Naive thymus-derived CD4-positive, alpha-beta T cell (primary cell): ENCODE data around the gene UPF3B. TPM values are rescaled to one million over a fixed set of nuclear protein-coding genes. Genes with fewer than 3 reads are reported as not detected.
A peak's percentile ranks its signal among the peaks of the same experiment; 100 is the strongest.

Experiments used
- ATAC-seq: fragments of 150-1000 bp; cut with Tn5 transposase; 2 replicates; pipeline ENCODE4 v1.10.0; 2021; ENCODE audit warnings: mild to moderate bottlenecking, moderate library complexity
- CTCF ChIA-PET: fragments of 350-600 bp; sonication (Branson Sonifier 250); formaldehyde crosslinking; loops from one replicate; lab custom pipeline; 2021; ENCODE audit warnings: antibody characterized with exemption; lab: Charles Lee
- POLR2A ChIA-PET: fragments of 350-600 bp; sonication (Branson Sonifier 250); formaldehyde crosslinking; loops from one replicate; lab custom pipeline; 2021; ENCODE audit warnings: antibody characterized with exemption, inconsistent platforms; lab: Charles Lee
- DNase-seq, 9 donors: peaks; one replicate each; pipeline versions ENCODE4 v3.0.0 to v3.0.0-alpha.2; 2020 to 2022; ENCODE audit warnings: mixed read lengths in 1 of 9
- H3K27ac ChIP-seq: one replicate; pipeline ENCODE4 v1.7.0; 2013; ENCODE audit warnings: mild to moderate bottlenecking, low read depth, low read length, moderate library complexity
- H3K27me3 ChIP-seq, 2 donors: one replicate each; pipeline ENCODE4 v1.7.0; 2013; ENCODE audit warnings: low read length in 2 of 2, mild to moderate bottlenecking in 2 of 2, moderate library complexity in 2 of 2; ENCODE audit not compliant: control insufficient read depth in 2 of 2, insufficient read depth in 2 of 2
- H3K36me3 ChIP-seq, 3 experiments: 1 replicate in 2 of 3; 2 replicates in 1 of 3; pipeline ENCODE4 v1.7.0; 2013; ENCODE audit warnings: low read length in 3 of 3, mild to moderate bottlenecking in 3 of 3, moderate library complexity in 1 of 3; ENCODE audit not compliant: insufficient read depth in 3 of 3, control insufficient read depth in 2 of 3
- H3K4me1 ChIP-seq, 2 donors: one replicate each; pipeline ENCODE4 v1.7.0; 2013; ENCODE audit warnings: low read length in 2 of 2, mild to moderate bottlenecking in 2 of 2, moderate library complexity in 1 of 2; ENCODE audit not compliant: control insufficient read depth in 2 of 2, insufficient read depth in 2 of 2
- H3K4me3 ChIP-seq: 2 replicates; pipeline ENCODE4 v1.7.0; 2013; ENCODE audit warnings: mild to moderate bottlenecking, low read length
- H3K9me3 ChIP-seq, 3 experiments: 1 replicate in 2 of 3; 2 replicates in 1 of 3; pipeline ENCODE4 v1.7.0; 2013; ENCODE audit warnings: low read length in 3 of 3; ENCODE audit not compliant: control insufficient read depth in 2 of 3
- H3K27ac Mint-ChIP-seq, 9 donors: one replicate each; pipeline ENCODE4 v1.8.0; 2020 to 2022; ENCODE audit warnings: mixed read lengths in 9 of 9, mild to moderate bottlenecking in 8 of 9, moderate library complexity in 5 of 9, inconsistent platforms in 2 of 9
- H3K27me3 Mint-ChIP-seq, 5 donors: one replicate each; pipeline ENCODE4 v1.8.0; 2021 to 2022; ENCODE audit warnings: mixed read lengths in 5 of 5, mild to moderate bottlenecking in 1 of 5
- H3K36me3 Mint-ChIP-seq, 5 donors: one replicate each; pipeline ENCODE4 v1.8.0; 2020 to 2022; ENCODE audit warnings: mixed read lengths in 5 of 5, mild to moderate bottlenecking in 3 of 5, inconsistent platforms in 1 of 5
- H3K4me1 Mint-ChIP-seq, 7 donors: one replicate each; pipeline ENCODE4 v1.8.0; 2020 to 2022; ENCODE audit warnings: mixed read lengths in 7 of 7, mild to moderate bottlenecking in 3 of 7, inconsistent platforms in 1 of 7
- H3K4me3 Mint-ChIP-seq, 10 donors: one replicate each; pipeline ENCODE4 v1.8.0; 2020 to 2022; ENCODE audit warnings: mild to moderate bottlenecking in 10 of 10, mixed read lengths in 10 of 10, moderate library complexity in 6 of 10, inconsistent platforms in 2 of 10
- H3K9me3 Mint-ChIP-seq, 11 donors: one replicate each; pipeline ENCODE4 v1.8.0; 2020 to 2022; ENCODE audit warnings: mixed read lengths in 11 of 11, mild to moderate bottlenecking in 4 of 11, inconsistent platforms in 1 of 11, moderate library complexity in 1 of 11
- intact Hi-C, 2 donors: fragments of 100-400 bp; cut with micrococcal nuclease; formaldehyde crosslinking; loops; one replicate each; pipeline ENCODE4 v1.15.1; 2023
- polyA plus RNA-seq, 2 donors: library from polyadenylated mRNA; unstranded; fragments of 300-500 nt; fragmentation: Illumina TruSeq; gene quantifications; one replicate each; pipeline ENCODE4 v1.2.3, GENCODE V29; 2021
- total RNA-seq, 6 experiments: library from RNA in 5 of 6; stranded (reverse) in 5 of 6; gene quantifications; 1 replicate in 5 of 6; 2 replicates in 1 of 6; pipeline ENCODE4 v1.2.3 and lab custom pipeline; 2021 to 2026

The UPF3B gene
- total and polyA plus RNA-seq, 7 experiments from 2014 or later: 7.3 to 12.6 (median 9.4) TPM

DNA sequence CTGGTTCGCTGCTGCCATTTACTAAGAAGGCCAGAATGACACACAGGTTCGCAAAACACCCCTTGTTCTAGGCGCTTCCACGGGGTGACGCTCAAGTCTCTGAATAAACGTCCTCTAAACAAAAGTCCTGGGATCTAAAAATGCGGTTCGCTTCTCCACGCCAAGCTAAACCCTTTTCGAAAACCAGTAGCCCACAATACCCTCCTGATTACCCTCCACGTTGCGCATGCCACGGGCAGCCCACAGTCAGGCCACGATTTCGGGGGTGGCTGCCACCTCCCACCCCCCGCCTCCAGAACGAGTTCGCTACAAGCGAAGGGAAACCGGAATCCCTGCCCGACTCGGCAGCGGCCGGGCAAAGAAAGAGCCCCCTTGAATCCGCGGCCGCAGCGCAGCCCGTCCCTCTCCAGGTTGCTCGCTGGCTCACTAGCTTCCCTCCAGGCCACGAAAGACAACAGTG, 61.8 kb downstream of the UPF3B start:
- peaks cover 16 to 24% of the 10 kb centered on the region in 2 donors for H3K4me1 ChIP-seq
- peak; percentile 28 for ATAC-seq
- ChIA-PET POLR2A (interaction anchor here (0.5 to 4.7 kb wide), 19 partner anchors 8 to 1291 kb away, joined by 3 to 46 read pairs (median 4); partner anchors contain the start of genes NDUFA1, NKRF, RNF113A and SEPTIN6), CTCF (interaction anchor here (0.9 to 1.3 kb wide), 4 partner anchors 8 to 96 kb away, joined by 3 to 5 read pairs (median 4); partner anchors contain the start of gene UPF3B)
- Mint-ChIP-seq H3K36me3 (peaks cover 0 to 18% (median 0%) of the 10 kb centered on the region in 5 donors), H3K9me3 (no peaks in the 10 kb centered on the region), H3K4me3 (peak overlapping the region; percentile 87 to 96 (median 92)), H3K27ac (peak overlapping the region; percentile 89 to 98 (median 97)), H3K27me3 (no peaks in the 10 kb centered on the region), H3K4me1 (peaks cover 5 to 37% (median 21%) of the 10 kb centered on the region in 7 donors)
- H3K4me3 ChIP-seq: peak overlapping the region; percentile 85
- intact Hi-C loops: loop anchor here (1.0 to 5.0 kb wide), 13 partner anchors 30 to 461 kb away; partner anchors contain the start of genes NDUFA1 (in 2 of the 2), NKAP (in 2 of the 2), NKRF (in 2 of the 2) and RNF113A (in 2 of the 2)
- peak in 6 of 9 donors; percentile 30 to 57 (median 38) for DNase-seq
- H3K36me3 ChIP-seq: peaks cover 0 to 17% (median 0%) of the 10 kb centered on the region in 3 experiments
- H3K27me3 ChIP-seq: no peaks in the 10 kb centered on the region
- H3K9me3 ChIP-seq: no peaks in the 10 kb centered on the region
- H3K27ac ChIP-seq: peak overlapping the region; percentile 91

GRCh38 chrX:119784747-119785446, 67.9 kb downstream of the UPF3B start:
- peak; percentile 70 for ATAC-seq
- intact Hi-C loops: no loop called here
- Mint-ChIP-seq H3K27me3 (no peaks in the 10 kb centered on the region), H3K27ac (peak overlapping the region in 5 of 9 donors; percentile 1 to 76 (median 38)), H3K36me3 (peaks cover 0 to 22% (median 7%) of the 10 kb centered on the region in 5 donors), H3K4me1 (peaks cover 5 to 39% (median 25%) of the 10 kb centered on the region in 7 donors), H3K4me3 (peak overlapping the region in 1 of 10 donors; percentile 42), H3K9me3 (no peaks in the 10 kb centered on the region)
- peak; percentile 12 to 50 (median 31) for DNase-seq
- ChIA-PET CTCF (interaction anchor here (0.5 to 2.2 kb wide), 6 partner anchors 27 to 671 kb away, joined by 3 to 6 read pairs (median 4); partner anchors contain the start of gene SOWAHD), POLR2A (interaction anchor here (0.5 to 0.7 kb wide), 3 partner anchors 96 to 180 kb away, joined by 3 to 4 read pairs (median 3); no protein-coding TSS in a partner anchor)
- H3K4me3 ChIP-seq: no peak overlapping the region
- H3K27ac ChIP-seq: no peak overlapping the region
- no peaks in the 10 kb centered on the region for H3K27me3 ChIP-seq
- H3K9me3 ChIP-seq: no peaks in the 10 kb centered on the region
- H3K4me1 ChIP-seq: peaks cover 12 to 15% of the 10 kb centered on the region in 2 donors
- peaks cover 0 to 30% (median 0%) of the 10 kb centered on the region in 3 experiments for H3K36me3 ChIP-seq

Other genes with a start within 250 kb of the UPF3B start
- 10 to 100 TPM in 4 of 5 experiments, 1 to 10 TPM in 1; 9.9 to 16.4 (median 14.0) TPM for gene NKRF, start 246.5 kb downstream of the UPF3B start, total RNA-seq
- 1 to 10 TPM; 5.2 to 8.1 TPM for gene NKRF, start 246.5 kb downstream of the UPF3B start, polyA plus RNA-seq
- 100 to 1,000 TPM; 151 to 315 (median 221) TPM for gene SEPTIN6, start 159.8 kb downstream of the UPF3B start, total RNA-seq
- gene SEPTIN6, start 159.8 kb downstream of the UPF3B start, polyA plus RNA-seq: 100 to 1,000 TPM; 197 to 296 TPM
- gene SOWAHD, start 94.4 kb downstream of the UPF3B start, total RNA-seq: 1 to 10 TPM in 4 of 5 experiments, under 1 TPM in 1; 0.50 to 2.9 (median 2.5) TPM
- 1 to 10 TPM; 1.6 to 3.1 TPM for gene SOWAHD, start 94.4 kb downstream of the UPF3B start, polyA plus RNA-seq
- gene RPL39, start 61.3 kb downstream of the UPF3B start, total RNA-seq: 1,000 to 10,000 TPM; 2,181 to 4,347 (median 3,799) TPM
- gene RPL39, start 61.3 kb downstream of the UPF3B start, polyA plus RNA-seq: 1,000 to 10,000 TPM; 4,923 to 5,899 TPM
- 10 to 100 TPM; 25.5 to 40.6 (median 34.7) TPM for gene RNF113A, start 18.8 kb upstream of the UPF3B start, total RNA-seq
- 10 to 100 TPM; 47.8 to 76.4 TPM for gene RNF113A, start 18.8 kb upstream of the UPF3B start, polyA plus RNA-seq
- gene NDUFA1, start 18.9 kb upstream of the UPF3B start, total RNA-seq: 10 to 100 TPM; 41.6 to 94.7 (median 46.8) TPM
- 100 to 1,000 TPM; 172 to 313 TPM for gene NDUFA1, start 18.9 kb upstream of the UPF3B start, polyA plus RNA-seq
- gene AKAP14, start 42.9 kb upstream of the UPF3B start, total RNA-seq: not detected
- not detected for gene AKAP14, start 42.9 kb upstream of the UPF3B start, polyA plus RNA-seq
- 10 to 100 TPM in 4 of 5 experiments, 1 to 10 TPM in 1; 9.7 to 19.3 (median 14.9) TPM for gene NKAP, start 90.8 kb upstream of the UPF3B start, total RNA-seq
- gene NKAP, start 90.8 kb upstream of the UPF3B start, polyA plus RNA-seq: 1 to 10 TPM; 4.2 to 6.0 TPM
- gene RHOXF2B, start 224.7 kb upstream of the UPF3B start, total RNA-seq: not detected
- under 1 TPM in 1 of 2 donors, not detected in 1; 0.08 TPM for gene RHOXF2B, start 224.7 kb upstream of the UPF3B start, polyA plus RNA-seq